Measurements from ENCODE around the gene NPEPL1.

NPEPL1 gene

GRCh38 chr20:58701431-58702160 lies 9.0 kb downstream of the NPEPL1 start:
- Histone ChIP-seq H3K9me3 (ENCODE audit: control insufficient read depth, low read length) (no peaks in the 10 kb centered on the region), H3K27ac (ENCODE audit: low read depth, low read length, severe bottlenecking) (no peak overlapping the region), H3K4me3 (ENCODE audit: extremely low read depth, insufficient read depth, low read length, poor library complexity, severe bottlenecking) (no peak overlapping the region), H3K36me3 (ENCODE audit: control insufficient read depth, insufficient read depth, low read length) (peaks cover 40% of the 10 kb centered on the region), H3K4me1 (ENCODE audit: control insufficient read depth, insufficient read depth, low read length, poor library complexity, severe bottlenecking) (no peaks in the 10 kb centered on the region)
- 91 to 93% methylated on average over 20 to 26 of the region's 29 CpGs for WGBS, 2 experiments (ENCODE audit: insufficient coverage in 2 of 2)

DNA sequence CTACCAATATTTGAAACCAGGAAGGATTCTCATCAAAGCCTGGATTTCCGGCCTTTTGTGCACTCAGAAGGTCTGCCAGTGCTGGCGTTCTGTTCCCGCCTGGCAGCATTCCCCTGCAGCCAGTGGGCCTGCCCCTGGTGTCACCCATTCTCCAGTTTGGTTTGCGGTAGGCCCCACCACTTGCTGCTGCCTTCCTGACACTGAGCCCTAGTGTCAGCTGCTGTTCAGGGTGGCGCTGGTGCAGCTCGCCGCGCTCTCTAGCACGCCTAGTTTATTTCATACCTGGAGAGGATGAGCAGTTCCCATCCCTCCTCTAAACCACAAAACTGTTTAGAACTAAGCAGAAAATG lies 9.5 kb downstream of the NPEPL1 start:
- H3K4me3 ChIP-seq (ENCODE audit: extremely low read depth, insufficient read depth, low read length, poor library complexity, severe bottlenecking) = no peak overlapping the region
- no peak overlapping the region for H3K27ac ChIP-seq (ENCODE audit: low read depth, low read length, severe bottlenecking)
- H3K9me3 ChIP-seq (ENCODE audit: control insufficient read depth, low read length) = no peaks in the 10 kb centered on the region
- WGBS, 2 experiments (ENCODE audit: insufficient coverage in 2 of 2) = 91 to 92% methylated on average over 4 to 7 of the region's 9 CpGs
- no peaks in the 10 kb centered on the region for H3K4me1 ChIP-seq (ENCODE audit: control insufficient read depth, insufficient read depth, low read length, poor library complexity, severe bottlenecking)
- peaks cover 40% of the 10 kb centered on the region for H3K36me3 ChIP-seq (ENCODE audit: control insufficient read depth, insufficient read depth, low read length)

GRCh38 chr20:58702859-58703648 lies 10.5 kb downstream of the NPEPL1 start:
- Histone ChIP-seq H3K4me1 (ENCODE audit: control insufficient read depth, insufficient read depth, low read length, poor library complexity, severe bottlenecking) (no peaks in the 10 kb centered on the region), H3K4me3 (ENCODE audit: extremely low read depth, insufficient read depth, low read length, poor library complexity, severe bottlenecking) (no peak overlapping the region), H3K27ac (ENCODE audit: low read depth, low read length, severe bottlenecking) (no peak overlapping the region), H3K9me3 (ENCODE audit: control insufficient read depth, low read length) (no peaks in the 10 kb centered on the region), H3K36me3 (ENCODE audit: control insufficient read depth, insufficient read depth, low read length) (peaks cover 40% of the 10 kb centered on the region)
- 90% methylated on average over 20 to 26 of the region's 28 CpGs for WGBS, 2 experiments (ENCODE audit: insufficient coverage in 2 of 2)

DNA sequence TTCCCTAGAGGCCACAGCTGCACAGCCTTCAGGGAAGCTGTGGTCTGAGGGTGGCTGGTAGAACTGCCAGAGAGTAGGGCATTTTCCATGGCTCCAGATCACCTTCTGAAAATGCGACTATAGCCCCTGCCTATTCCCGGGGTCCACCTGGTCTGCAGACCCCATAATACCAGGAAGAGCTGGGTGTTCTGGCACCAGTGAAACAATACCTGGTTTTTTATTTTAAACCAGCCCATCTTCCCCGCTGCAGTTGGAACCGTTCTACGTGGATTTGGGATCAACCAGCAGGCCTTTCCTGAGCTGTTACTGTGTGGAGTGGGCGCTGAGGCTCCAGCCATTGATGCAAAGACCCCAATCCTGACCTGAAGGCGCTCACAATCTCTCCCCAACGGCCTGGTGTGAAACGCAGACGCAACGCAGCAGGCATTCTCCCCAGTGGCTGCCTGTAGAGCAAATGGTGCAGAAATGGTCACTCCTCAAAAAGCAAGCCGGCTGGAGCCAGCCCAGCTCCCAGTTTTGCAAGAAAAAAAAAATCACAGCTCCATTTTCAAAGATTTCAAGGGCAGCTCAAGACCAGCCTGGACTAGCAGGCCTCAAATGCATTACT lies 11.3 kb downstream of the NPEPL1 start:
- WGBS, 2 experiments (ENCODE audit: insufficient coverage in 2 of 2) = 96 to 99% methylated on average over 9 to 12 of the region's 12 CpGs
- H3K9me3 ChIP-seq (ENCODE audit: control insufficient read depth, low read length) = no peaks in the 10 kb centered on the region
- peaks cover 38% of the 10 kb centered on the region for H3K36me3 ChIP-seq (ENCODE audit: control insufficient read depth, insufficient read depth, low read length)
- no peak overlapping the region for H3K4me3 ChIP-seq (ENCODE audit: extremely low read depth, insufficient read depth, low read length, poor library complexity, severe bottlenecking)
- no peaks in the 10 kb centered on the region for H3K4me1 ChIP-seq (ENCODE audit: control insufficient read depth, insufficient read depth, low read length, poor library complexity, severe bottlenecking)
- H3K27ac ChIP-seq (ENCODE audit: low read depth, low read length, severe bottlenecking) = no peak overlapping the region

DNA sequence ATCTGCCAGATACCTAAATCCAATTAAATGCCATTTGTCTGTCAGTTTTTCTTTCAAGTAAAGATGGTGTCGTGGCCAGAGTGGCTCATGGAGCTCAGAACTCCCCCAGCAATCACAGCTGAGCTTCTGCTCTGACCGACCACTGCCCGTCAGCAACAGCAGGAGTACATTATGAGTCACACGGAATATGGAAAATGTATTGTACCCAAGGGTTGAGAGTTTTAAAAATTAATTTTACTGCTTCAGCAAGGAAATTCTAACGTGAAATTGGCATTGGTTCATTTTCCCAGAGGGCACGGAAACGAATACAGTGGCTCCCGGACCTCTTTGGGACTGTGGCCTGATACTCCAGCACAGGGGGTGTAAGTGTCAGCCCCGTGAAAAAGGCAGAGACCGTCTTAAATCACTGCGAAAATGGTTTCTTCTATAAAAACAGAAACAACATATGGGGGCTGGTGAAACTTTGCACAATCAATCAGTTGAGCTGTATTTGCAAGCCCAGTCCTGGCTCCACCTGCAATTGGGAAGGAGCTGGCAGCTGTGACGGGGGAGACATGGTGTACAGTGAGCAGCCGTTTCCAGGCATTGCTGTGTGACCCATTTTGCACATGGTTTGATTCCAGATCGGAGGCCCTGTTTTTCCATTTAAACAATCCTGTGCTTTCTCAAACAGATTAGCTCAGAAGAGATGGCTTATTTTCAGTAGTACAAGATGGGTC lies 12.8 kb downstream of the NPEPL1 start:
- H3K4me3 ChIP-seq (ENCODE audit: extremely low read depth, insufficient read depth, low read length, poor library complexity, severe bottlenecking) = no peak overlapping the region
- no peak overlapping the region for H3K27ac ChIP-seq (ENCODE audit: low read depth, low read length, severe bottlenecking)
- H3K4me1 ChIP-seq (ENCODE audit: control insufficient read depth, insufficient read depth, low read length, poor library complexity, severe bottlenecking) = no peaks in the 10 kb centered on the region
- H3K9me3 ChIP-seq (ENCODE audit: control insufficient read depth, low read length) = no peaks in the 10 kb centered on the region
- 90 to 99% methylated on average over 11 to 13 of the region's 14 CpGs for WGBS, 2 experiments (ENCODE audit: insufficient coverage in 2 of 2)
- peaks cover 38% of the 10 kb centered on the region for H3K36me3 ChIP-seq (ENCODE audit: control insufficient read depth, insufficient read depth, low read length)

- H3K36me3 ChIP-seq (ENCODE audit: control insufficient read depth, insufficient read depth, low read length) = peaks cover 38% of the 10 kb centered on the region
- no peak overlapping the region for H3K27ac ChIP-seq (ENCODE audit: low read depth, low read length, severe bottlenecking)
- no peaks in the 10 kb centered on the region for H3K4me1 ChIP-seq (ENCODE audit: control insufficient read depth, insufficient read depth, low read length, poor library complexity, severe bottlenecking)
- no peaks in the 10 kb centered on the region for H3K9me3 ChIP-seq (ENCODE audit: control insufficient read depth, low read length)
- 90% methylated on average over 15 to 17 of the region's 20 CpGs for WGBS, 2 experiments (ENCODE audit: insufficient coverage in 2 of 2)
- no peak overlapping the region for H3K4me3 ChIP-seq (ENCODE audit: extremely low read depth, insufficient read depth, low read length, poor library complexity, severe bottlenecking)
Measured at GRCh38 chr20:58706150-58706892, 13.7 kb downstream of the NPEPL1 start.

- Histone ChIP-seq H3K4me1 (ENCODE audit: control insufficient read depth, insufficient read depth, low read length, poor library complexity, severe bottlenecking) (no peaks in the 10 kb centered on the region), H3K27ac (ENCODE audit: low read depth, low read length, severe bottlenecking) (no peak overlapping the region), H3K4me3 (ENCODE audit: extremely low read depth, insufficient read depth, low read length, poor library complexity, severe bottlenecking) (no peak overlapping the region), H3K9me3 (ENCODE audit: control insufficient read depth, low read length) (no peaks in the 10 kb centered on the region), H3K36me3 (ENCODE audit: control insufficient read depth, insufficient read depth, low read length) (peaks cover 31% of the 10 kb centered on the region)
- 96 to 97% methylated on average over 13 to 20 of the region's 23 CpGs for WGBS, 2 experiments (ENCODE audit: insufficient coverage in 2 of 2)
Measured at GRCh38 chr20:58706975-58707681, 14.5 kb downstream of the NPEPL1 start.

DNA sequence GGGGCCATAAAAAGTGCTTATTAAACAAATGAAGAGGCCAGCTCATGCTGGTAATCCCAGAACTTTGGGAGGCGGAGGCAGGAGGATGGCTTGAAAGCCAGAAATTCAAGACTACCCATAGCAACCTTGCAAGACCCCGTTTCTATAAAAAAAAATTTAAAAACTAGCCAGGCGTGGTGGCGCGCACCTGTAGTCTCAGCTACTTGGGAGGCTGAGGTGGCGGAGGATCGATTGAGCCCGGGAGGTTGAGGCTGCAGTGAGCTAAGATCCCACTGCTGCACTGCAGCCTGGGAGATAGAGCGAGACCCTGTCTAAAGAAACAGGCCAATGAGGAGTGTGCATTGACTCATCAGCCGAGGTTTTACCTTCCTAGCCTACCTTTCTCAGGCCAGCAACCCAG lies 15.2 kb downstream of the NPEPL1 start:
- no peaks in the 10 kb centered on the region for H3K4me1 ChIP-seq (ENCODE audit: control insufficient read depth, insufficient read depth, low read length, poor library complexity, severe bottlenecking)
- no peaks in the 10 kb centered on the region for H3K9me3 ChIP-seq (ENCODE audit: control insufficient read depth, low read length)
- no peak overlapping the region for H3K4me3 ChIP-seq (ENCODE audit: extremely low read depth, insufficient read depth, low read length, poor library complexity, severe bottlenecking)
- peaks cover 26% of the 10 kb centered on the region for H3K36me3 ChIP-seq (ENCODE audit: control insufficient read depth, insufficient read depth, low read length)
- WGBS, 2 experiments (ENCODE audit: insufficient coverage in 2 of 2) = 89 to 95% methylated on average over 8 to 9 of the region's 10 CpGs
- H3K27ac ChIP-seq (ENCODE audit: low read depth, low read length, severe bottlenecking) = no peak overlapping the region

DNA sequence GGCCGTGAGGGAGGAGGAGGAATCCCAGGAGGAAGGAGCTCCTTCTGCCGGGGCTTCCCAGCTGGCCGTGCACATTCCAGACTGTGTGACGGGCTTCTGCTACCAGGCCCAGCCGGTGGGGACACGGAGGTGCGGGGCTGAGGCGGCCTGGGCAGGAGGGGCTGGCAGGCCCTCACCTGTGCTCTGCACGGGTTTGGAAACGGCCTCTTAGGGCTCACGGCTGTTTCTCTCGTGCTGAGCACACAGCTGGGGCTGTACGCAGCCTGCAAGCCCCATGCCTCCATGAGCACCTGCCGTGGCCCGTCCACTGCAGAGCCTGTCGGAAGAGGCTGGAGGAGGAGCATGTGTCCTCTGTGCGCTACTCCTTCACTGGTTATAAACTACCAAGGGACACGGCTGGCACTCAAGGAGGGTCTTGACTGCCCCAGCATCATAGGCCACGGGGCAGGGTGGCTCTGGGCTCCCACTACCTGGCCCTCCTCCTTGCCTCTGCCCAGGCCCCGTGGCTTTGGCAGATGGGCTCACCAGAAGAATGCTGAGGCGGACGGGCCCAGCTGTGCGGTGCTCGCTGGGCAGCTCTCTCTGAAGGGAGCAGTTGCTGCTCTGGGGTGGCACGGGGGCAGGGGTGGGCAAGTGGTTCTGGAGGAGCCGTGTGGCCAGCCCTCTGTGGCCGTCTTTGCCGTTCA lies 15.8 kb downstream of the NPEPL1 start:
- peaks cover 20% of the 10 kb centered on the region for H3K36me3 ChIP-seq (ENCODE audit: control insufficient read depth, insufficient read depth, low read length)
- H3K4me3 ChIP-seq (ENCODE audit: extremely low read depth, insufficient read depth, low read length, poor library complexity, severe bottlenecking) = no peak overlapping the region
- 91 to 95% methylated on average over 25 to 26 of the region's 28 CpGs for WGBS, 2 experiments (ENCODE audit: insufficient coverage in 2 of 2)
- no peaks in the 10 kb centered on the region for H3K9me3 ChIP-seq (ENCODE audit: control insufficient read depth, low read length)
- no peak overlapping the region for H3K27ac ChIP-seq (ENCODE audit: low read depth, low read length, severe bottlenecking)
- H3K4me1 ChIP-seq (ENCODE audit: control insufficient read depth, insufficient read depth, low read length, poor library complexity, severe bottlenecking) = no peaks in the 10 kb centered on the region
